Neural cell (in vitro differentiated cells): ENCODE measurements around the gene TMEM30A. TPM values are rescaled to one million over a fixed set of nuclear protein-coding genes. Genes with fewer than 3 reads are reported as not detected.

Source experiments
- H2AFZ ChIP-seq: fragments of 200-600, 300-800 bp; sonication (generic), shearing (Covaris generic); 2 replicates; pipeline ENCODE4 v1.6.0; 2014; ENCODE audit warnings: low read depth, mild to moderate bottlenecking, antibody characterized with exemption, low read length, moderate library complexity
- H3F3A ChIP-seq: fragments of 200-600 bp; shearing (Covaris generic); 2 replicates; pipeline ENCODE4 v1.6.1; 2016; ENCODE audit warnings: mild to moderate bottlenecking, moderate library complexity, mixed read lengths, antibody characterized with exemption, low read length; ENCODE audit not compliant: insufficient read depth, poor library complexity, severe bottlenecking
- H3K27ac ChIP-seq: fragments of 200-600, 300-800 bp; sonication (generic), shearing (Covaris generic); 2 replicates; pipeline ENCODE4 v1.5.1; 2014; ENCODE audit warnings: mild to moderate bottlenecking, low read length, moderate library complexity
- H3K27me3 ChIP-seq: fragments of 300-800, 200-600 bp; sonication (generic), shearing (Covaris generic); 2 replicates; pipeline ENCODE4 v1.6.0; 2014; ENCODE audit warnings: mild to moderate bottlenecking, low read depth, low read length, moderate library complexity; ENCODE audit not compliant: insufficient read depth
- H3K36me3 ChIP-seq: fragments of 300-800, 200-600 bp; sonication (generic), shearing (Covaris generic); 2 replicates; pipeline ENCODE4 v1.5.1; 2014; ENCODE audit warnings: mild to moderate bottlenecking, antibody characterized with exemption, low read length, moderate library complexity; ENCODE audit not compliant: insufficient read depth
- H3K4me2 ChIP-seq: fragments of 300-800, 200-600 bp; sonication (generic), shearing (Covaris generic); 2 replicates; pipeline ENCODE4 v1.6.0; 2014; ENCODE audit warnings: mild to moderate bottlenecking, low read length
- H3K4me3 ChIP-seq: fragments of 300-800, 200-600 bp; sonication (generic), shearing (Covaris generic); 2 replicates; pipeline ENCODE4 v1.5.1; 2014; ENCODE audit warnings: mild to moderate bottlenecking, low read length, moderate library complexity
- H3K79me2 ChIP-seq: fragments of 200-600 bp; shearing (Covaris generic); replicated peaks from 2 replicates; pipeline ENCODE4 v1.6.0; 2014; ENCODE audit warnings: mild to moderate bottlenecking, low read length, moderate library complexity; ENCODE audit not compliant: insufficient read depth
- H3K9ac ChIP-seq: fragments of 300-800, 200-600 bp; sonication (generic), shearing (Covaris generic); 2 replicates; pipeline ENCODE4 v1.6.1; 2016; ENCODE audit warnings: mild to moderate bottlenecking, low read length, mixed read lengths
- H3K9me2 ChIP-seq: fragments of 200-600 bp; shearing (Covaris generic); 2 replicates; pipeline ENCODE4 v1.6.1; 2016; ENCODE audit warnings: mild to moderate bottlenecking, low read length, mixed read lengths; ENCODE audit not compliant: insufficient read depth
- H3K9me3 ChIP-seq: fragments of 200-600, 300-800 bp; sonication (generic), shearing (Covaris generic); 2 replicates; pipeline ENCODE4 v1.6.1; 2016; ENCODE audit warnings: mild to moderate bottlenecking, mixed run types, low read length, moderate library complexity, mixed read lengths
- H4K20me1 ChIP-seq: fragments of 200-600 bp; shearing (Covaris generic); 2 replicates; pipeline ENCODE4 v1.6.1; 2016; ENCODE audit warnings: mild to moderate bottlenecking, mixed run types; ENCODE audit not compliant: insufficient read depth
- CTCF ChIP-seq: fragments of 450-650 bp; IDR thresholded peaks from 2 replicates; pipeline ENCODE4 v1.5.1; 2014; ENCODE audit warnings: antibody characterized with exemption, mild to moderate bottlenecking, moderate library complexity; ENCODE audit not compliant: poor library complexity, severe bottlenecking
- EP300 ChIP-seq: fragments of 450-650 bp; conservative IDR thresholded peaks from 2 replicates; pipeline ENCODE4 v1.6.1; 2014; ENCODE audit warnings: antibody characterized with exemption, mild to moderate bottlenecking, moderate library complexity; ENCODE audit not compliant: poor library complexity, severe bottlenecking
- EZH2 ChIP-seq: fragments of 200-600, 300-800 bp; shearing (Covaris generic), sonication (generic); IDR thresholded peaks from 2 replicates; pipeline ENCODE4 v1.6.1; 2014; ENCODE audit warnings: antibody characterized with exemption, low read length, borderline replicate concordance, mild to moderate bottlenecking; ENCODE audit not compliant: insufficient read depth, poor library complexity, severe bottlenecking
- MXI1 ChIP-seq: fragments of 450-650 bp; conservative IDR thresholded peaks from 2 replicates; pipeline ENCODE4 v1.6.1; 2014; ENCODE audit warnings: antibody characterized with exemption, mild to moderate bottlenecking; ENCODE audit not compliant: poor library complexity, severe bottlenecking
- POLR2AphosphoS5 ChIP-seq: IDR thresholded peaks from 2 replicates; pipeline ENCODE4 v1.6.1; 2012
- RAD21 ChIP-seq: fragments of 450-650 bp; conservative IDR thresholded peaks from 2 replicates; pipeline ENCODE4 v1.6.1; 2014; ENCODE audit warnings: antibody characterized with exemption, mild to moderate bottlenecking, moderate library complexity
- SMC3 ChIP-seq: fragments of 450-650 bp; conservative IDR thresholded peaks from 2 replicates; pipeline ENCODE4 v1.6.1; 2014; ENCODE audit warnings: antibody characterized with exemption, mild to moderate bottlenecking, moderate library complexity; ENCODE audit not compliant: poor library complexity
- TAF1 ChIP-seq: IDR thresholded peaks from 2 replicates; pipeline ENCODE4 v1.6.1; 2012; ENCODE audit warnings: low read depth
- polyA plus RNA-seq: library from polyadenylated mRNA; depleted of rRNA; stranded (reverse); fragments of >200 nt; gene quantifications from 2 replicates; pipeline ENCODE4 v1.2.3, GENCODE V29; 2014
- TF ChIP-seq, protein P1 (sequence below): IDR thresholded peaks from 2 replicates; pipeline ENCODE4 v1.6.1; 2012; ENCODE audit warnings: borderline replicate concordance

Gene TMEM30A
- polyA plus RNA-seq, 1 donor from 2014 or later: 110 TPM

GRCh38 chr6:75213112-75213511 is 71.5 kb downstream of the TMEM30A start:
- H3K9me3 ChIP-seq: no peaks in the 10 kb centered on the region
- peaks cover 18% of the 10 kb centered on the region for H3K27me3 ChIP-seq

DNA sequence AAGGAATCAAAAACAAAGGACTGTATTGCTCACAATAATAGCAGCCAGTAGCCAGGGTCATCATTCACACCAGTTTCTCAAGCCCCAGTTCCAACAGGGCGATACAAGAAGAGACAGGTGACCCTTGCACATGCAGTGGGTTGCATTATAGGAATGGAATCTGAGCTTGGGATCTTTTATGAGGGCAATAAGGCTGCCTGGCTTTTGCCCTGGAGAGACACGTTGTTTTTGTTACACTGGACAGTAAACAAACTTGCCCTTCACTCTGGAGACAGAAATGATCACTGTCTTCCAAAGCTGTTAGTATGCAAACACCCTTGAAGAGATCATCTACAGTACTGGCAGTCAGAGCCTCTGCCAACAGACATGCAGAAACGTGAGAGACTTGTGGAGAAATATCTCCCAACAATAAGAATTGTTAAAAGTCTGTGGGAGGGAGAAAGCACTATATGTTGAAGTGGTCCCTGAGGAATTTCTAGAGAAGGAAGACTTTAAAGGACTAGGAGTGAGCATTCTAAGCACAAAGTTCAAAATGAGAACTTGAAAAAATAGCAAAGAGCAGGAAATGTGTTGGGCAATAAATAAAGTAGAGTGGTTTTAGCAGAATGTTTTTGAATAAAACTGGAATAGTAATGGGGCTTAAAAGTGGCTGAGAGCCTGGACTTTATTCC is 72.5 kb downstream of the TMEM30A start:
- no peak overlapping the region for H2AFZ ChIP-seq
- no peak overlapping the region for H3K27ac ChIP-seq
- H3K4me3 ChIP-seq: no peak overlapping the region
- H4K20me1 ChIP-seq: no peaks in the 10 kb centered on the region
- no peaks in the 10 kb centered on the region for H3K79me2 ChIP-seq
- H3K4me2 ChIP-seq: no peak overlapping the region
- H3F3A ChIP-seq: no peaks in the 10 kb centered on the region
- no peaks in the 10 kb centered on the region for H3K9me3 ChIP-seq
- H3K9me2 ChIP-seq: no peaks in the 10 kb centered on the region
- no peak overlapping the region for H3K9ac ChIP-seq
- peaks cover 28% of the 10 kb centered on the region for H3K27me3 ChIP-seq
- H3K36me3 ChIP-seq: no peaks in the 10 kb centered on the region
- TF ChIP-seq SMC3 (no peak), EP300 (no peak), EZH2 (no peak), TAF1 (no peak), CTCF (no peak), MXI1 (no peak)
- TF ChIP-seq, protein P1, sequence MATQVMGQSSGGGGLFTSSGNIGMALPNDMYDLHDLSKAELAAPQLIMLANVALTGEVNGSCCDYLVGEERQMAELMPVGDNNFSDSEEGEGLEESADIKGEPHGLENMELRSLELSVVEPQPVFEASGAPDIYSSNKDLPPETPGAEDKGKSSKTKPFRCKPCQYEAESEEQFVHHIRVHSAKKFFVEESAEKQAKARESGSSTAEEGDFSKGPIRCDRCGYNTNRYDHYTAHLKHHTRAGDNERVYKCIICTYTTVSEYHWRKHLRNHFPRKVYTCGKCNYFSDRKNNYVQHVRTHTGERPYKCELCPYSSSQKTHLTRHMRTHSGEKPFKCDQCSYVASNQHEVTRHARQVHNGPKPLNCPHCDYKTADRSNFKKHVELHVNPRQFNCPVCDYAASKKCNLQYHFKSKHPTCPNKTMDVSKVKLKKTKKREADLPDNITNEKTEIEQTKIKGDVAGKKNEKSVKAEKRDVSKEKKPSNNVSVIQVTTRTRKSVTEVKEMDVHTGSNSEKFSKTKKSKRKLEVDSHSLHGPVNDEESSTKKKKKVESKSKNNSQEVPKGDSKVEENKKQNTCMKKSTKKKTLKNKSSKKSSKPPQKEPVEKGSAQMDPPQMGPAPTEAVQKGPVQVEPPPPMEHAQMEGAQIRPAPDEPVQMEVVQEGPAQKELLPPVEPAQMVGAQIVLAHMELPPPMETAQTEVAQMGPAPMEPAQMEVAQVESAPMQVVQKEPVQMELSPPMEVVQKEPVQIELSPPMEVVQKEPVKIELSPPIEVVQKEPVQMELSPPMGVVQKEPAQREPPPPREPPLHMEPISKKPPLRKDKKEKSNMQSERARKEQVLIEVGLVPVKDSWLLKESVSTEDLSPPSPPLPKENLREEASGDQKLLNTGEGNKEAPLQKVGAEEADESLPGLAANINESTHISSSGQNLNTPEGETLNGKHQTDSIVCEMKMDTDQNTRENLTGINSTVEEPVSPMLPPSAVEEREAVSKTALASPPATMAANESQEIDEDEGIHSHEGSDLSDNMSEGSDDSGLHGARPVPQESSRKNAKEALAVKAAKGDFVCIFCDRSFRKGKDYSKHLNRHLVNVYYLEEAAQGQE: no peak

More at GRCh38 chr6:75213112-75213511, 71.5 kb downstream of the TMEM30A start:
- Histone ChIP-seq H3K36me3 (no peaks in the 10 kb centered on the region), H3K27ac (no peak overlapping the region), H3K79me2 (no peaks in the 10 kb centered on the region), H3K9me2 (no peaks in the 10 kb centered on the region), H3F3A (no peaks in the 10 kb centered on the region), H2AFZ (no peak overlapping the region), H3K4me2 (no peak overlapping the region), H4K20me1 (no peaks in the 10 kb centered on the region), H3K4me3 (no peak overlapping the region), H3K9ac (no peak overlapping the region)
- no peak for TF ChIP-seq SMC3
- TF ChIP-seq TAF1: no peak
- TF ChIP-seq, protein P1: no peak
- no peak for TF ChIP-seq RAD21
- TF ChIP-seq EZH2: no peak
- TF ChIP-seq MXI1: no peak
- TF ChIP-seq EP300: no peak
- no peak for TF ChIP-seq CTCF
- no peak for TF ChIP-seq POLR2AphosphoS5
